GM12891 (cell line): ENCODE data around the gene HDAC9.

Source experiments
- POLR2A ChIP-seq: IDR thresholded peaks from 2 replicates; pipeline ENCODE4 v1.6.1; 2011; ENCODE audit warnings: low read depth, low read length, control low read depth
- POLR2AphosphoS5 ChIP-seq: IDR thresholded peaks from 2 replicates; pipeline ENCODE4 v1.6.1; 2011; ENCODE audit warnings: low read depth, low read length, control low read depth
- POU2F2 ChIP-seq: IDR thresholded peaks from 2 replicates; pipeline ENCODE4 v1.6.1; 2011; ENCODE audit warnings: low read depth, mild to moderate bottlenecking, control low read depth, low read length, moderate library complexity
- SPI1 ChIP-seq: IDR thresholded peaks from 2 replicates; pipeline ENCODE4 v1.6.1; 2011; ENCODE audit warnings: low read depth, low read length, control low read depth
- TAF1 ChIP-seq: IDR thresholded peaks from 2 replicates; pipeline ENCODE4 v1.6.1; 2011; ENCODE audit warnings: low read depth, low read length, control low read depth

- TF ChIP-seq POLR2A (no peak), POLR2AphosphoS5 (no peak), POU2F2 (no peak), TAF1 (no peak), SPI1 (no peak)
Measured at GRCh38 chr7:18700147-18700546, 204.6 kb downstream of the HDAC9 start.
